Ecto neural progenitor cell (in vitro differentiated cells): ENCODE data around the gene FRMD7.

Experiments used
- DNase-seq: peaks from one replicate; pipeline ENCODE4 v3.0.0-alpha.2; 2018; ENCODE audit warnings: low spot score

Gene FRMD7

GRCh38 chrX:132033166-132033565 lies 94.7 kb downstream of the FRMD7 start:
- no peak for DNase-seq

DNA sequence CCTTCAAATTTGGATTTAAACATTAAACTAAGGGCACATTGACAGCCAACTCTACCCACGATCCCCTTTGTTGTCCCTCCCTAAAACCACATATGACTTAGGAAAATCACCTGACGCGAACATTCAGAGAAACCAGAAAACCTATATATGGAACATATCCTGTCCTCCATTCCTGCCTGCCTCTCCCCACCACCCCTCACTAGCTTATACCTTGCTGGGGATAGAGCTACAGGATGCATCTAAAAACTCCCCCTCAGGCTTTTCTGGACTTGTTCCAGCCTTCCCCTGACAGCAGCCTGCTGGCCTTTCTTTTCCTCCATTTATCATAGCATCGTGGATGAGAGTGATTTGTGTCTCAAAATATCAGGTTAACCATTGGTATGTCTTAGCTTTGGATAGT lies 96.0 kb downstream of the FRMD7 start:
- DNase-seq: no peak

GRCh38 chrX:132030264-132030663 lies 97.6 kb downstream of the FRMD7 start:
- no peak for DNase-seq
